Neuronal stem cell (in vitro differentiated cells): ENCODE data around the gene ERC2.

ENCODE experiments used
- DNase-seq: peaks from one replicate; pipeline ENCODE4 v3.0.0-alpha.2; 2013; ENCODE audit warnings: low spot score
- H2AFZ ChIP-seq: one replicate; pipeline ENCODE4 v1.6.1; 2013; ENCODE audit warnings: mild to moderate bottlenecking, low read length, inconsistent platforms
- H2AK5ac ChIP-seq: 2 replicates; pipeline ENCODE4 v1.6.1; 2013; ENCODE audit warnings: low read depth, mild to moderate bottlenecking, inconsistent platforms, low read length, moderate library complexity, mixed read lengths
- H2BK120ac ChIP-seq: 2 replicates; pipeline ENCODE4 v1.6.1; 2013; ENCODE audit warnings: low read depth, mild to moderate bottlenecking, inconsistent platforms, low read length, moderate library complexity, mixed read lengths
- H2BK12ac ChIP-seq: one replicate; pipeline ENCODE4 v1.6.1; 2013; ENCODE audit warnings: low read length, inconsistent platforms
- H2BK15ac ChIP-seq: 2 replicates; pipeline ENCODE4 v1.6.1; 2013; ENCODE audit warnings: mild to moderate bottlenecking, low read length, inconsistent platforms, mixed read lengths
- H2BK5ac ChIP-seq: one replicate; pipeline ENCODE4 v1.6.1; 2013; ENCODE audit warnings: inconsistent platforms, mild to moderate bottlenecking, low read length, moderate library complexity
- H3K14ac ChIP-seq: one replicate; pipeline ENCODE4 v1.6.1; 2013; ENCODE audit warnings: low read length, inconsistent platforms
- H3K18ac ChIP-seq: 2 replicates; pipeline ENCODE4 v1.6.1; 2013; ENCODE audit warnings: low read length, inconsistent platforms
- H3K23ac ChIP-seq: 2 replicates; pipeline ENCODE4 v1.6.1; 2013; ENCODE audit warnings: low read depth, mild to moderate bottlenecking, mixed read lengths, low read length, inconsistent platforms; ENCODE audit not compliant: poor library complexity
- H3K27ac ChIP-seq: replicated peaks from 3 replicates; pipeline ENCODE4 v1.5.1; 2013; ENCODE audit warnings: low read length, inconsistent platforms
- H3K27me3 ChIP-seq, 3 experiments: 2 replicates each; pipeline ENCODE4 v1.6.1; 2013; ENCODE audit warnings: low read length in 3 of 3, mild to moderate bottlenecking in 2 of 3, inconsistent platforms in 1 of 3, low read depth in 1 of 3, mixed read lengths in 1 of 3, moderate library complexity in 1 of 3; ENCODE audit not compliant: control insufficient read depth in 3 of 3, insufficient read depth in 3 of 3
- H3K36me3 ChIP-seq, 2 donors: replicated peaks in 1 of 2; 2 replicates each; pipeline ENCODE4 v1.6.1; 2013; ENCODE audit warnings: low read length in 2 of 2; ENCODE audit not compliant: control insufficient read depth in 2 of 2, insufficient read depth in 2 of 2
- H3K4ac ChIP-seq: 2 replicates; pipeline ENCODE4 v1.6.1; 2013; ENCODE audit warnings: inconsistent platforms, mild to moderate bottlenecking, low read length, moderate library complexity
- H3K4me1 ChIP-seq, 2 donors: 1 replicate in 1 of 2; 2 replicates in 1 of 2; pipeline ENCODE4 v1.6.1; 2013; ENCODE audit warnings: low read length in 2 of 2, low read depth in 1 of 2; ENCODE audit not compliant: control insufficient read depth in 2 of 2, insufficient read depth in 1 of 2
- H3K4me2 ChIP-seq: one replicate; pipeline ENCODE4 v1.6.1; 2013; ENCODE audit warnings: mild to moderate bottlenecking, low read length, inconsistent platforms; ENCODE audit not compliant: insufficient read depth, poor library complexity, severe bottlenecking
- H3K4me3 ChIP-seq, 2 donors: 2 replicates each; pipeline ENCODE4 v1.5.1; 2013; ENCODE audit warnings: low read length in 2 of 2, mild to moderate bottlenecking in 2 of 2, inconsistent platforms in 1 of 2, moderate library complexity in 1 of 2
- H3K79me1 ChIP-seq: one replicate; pipeline ENCODE4 v1.6.1; 2013; ENCODE audit warnings: low read depth, mild to moderate bottlenecking, inconsistent platforms, low read length, moderate library complexity
- H3K9ac ChIP-seq: one replicate; pipeline ENCODE4 v1.6.1; 2013; ENCODE audit warnings: mild to moderate bottlenecking, low read depth, low read length, inconsistent platforms; ENCODE audit not compliant: poor library complexity
- H3K9me3 ChIP-seq, 2 donors: replicated peaks in 1 of 2; 2 replicates each; pipeline versions ENCODE3 to v1.6.1; 2013; ENCODE audit warnings: low read length in 2 of 2, mild to moderate bottlenecking in 2 of 2, inconsistent platforms in 1 of 2, low read depth in 1 of 2, mixed read lengths in 1 of 2, moderate library complexity in 1 of 2; ENCODE audit not compliant: control insufficient read depth in 2 of 2, insufficient read depth in 1 of 2
- H4K8ac ChIP-seq: one replicate; pipeline ENCODE4 v1.6.1; 2013; ENCODE audit warnings: low read depth, mild to moderate bottlenecking, inconsistent platforms, low read length, moderate library complexity
- H4K91ac ChIP-seq: one replicate; pipeline ENCODE4 v1.6.1; 2013; ENCODE audit warnings: low read length, low read depth, mild to moderate bottlenecking, inconsistent platforms; ENCODE audit not compliant: poor library complexity
- WGBS, 2 donors: extraction: QIAGEN DNeasy Blood & Tissue Kit; methylation state at CpG; one replicate each; pipeline ENCODE4 v1.1.7; 2013; ENCODE audit warnings: missing lambda C conversion rate in 2 of 2, mixed read lengths in 1 of 2; ENCODE audit not compliant: insufficient read length in 2 of 2, insufficient replicate concordance in 1 of 2; ENCODE audit errors: extremely low coverage in 2 of 2; 5-methylcytosine and 5-hydroxymethylcytosine counted together

The ERC2 gene

DNA sequence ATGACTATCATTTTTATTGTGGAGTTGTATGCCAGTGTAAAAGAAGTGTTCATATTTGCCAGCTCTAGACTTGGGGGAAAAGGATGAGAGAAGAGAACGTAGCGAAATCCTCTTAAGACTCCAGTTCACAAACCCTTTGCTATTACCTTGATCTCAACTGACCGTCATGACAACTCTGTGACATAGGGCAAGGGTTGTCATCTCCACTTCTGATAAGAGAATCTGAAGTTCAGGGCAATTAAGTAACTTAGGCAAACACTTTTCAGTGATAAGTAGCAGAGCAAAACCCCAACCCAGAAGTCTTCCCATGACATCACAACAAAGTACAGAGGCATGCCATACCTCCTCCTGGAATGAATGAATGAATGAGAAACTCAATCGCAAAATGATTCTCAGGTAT, 940.9 kb downstream of the ERC2 start:
- no peak overlapping the region for H2AFZ ChIP-seq
- peaks cover 3 to 21% of the 10 kb centered on the region in 2 donors for H3K4me1 ChIP-seq
- no peak overlapping the region for H2BK15ac ChIP-seq
- H2BK120ac ChIP-seq: no peak overlapping the region
- DNase-seq: no peak
- no peak overlapping the region for H2AK5ac ChIP-seq
- no CpG with 5 or more reads among the region's 4 CpGs for WGBS, 2 donors
- H3K79me1 ChIP-seq: no peaks in the 10 kb centered on the region
- H3K4me2 ChIP-seq: no peak overlapping the region
- no peak overlapping the region for H3K4me3 ChIP-seq
- no peaks in the 10 kb centered on the region for H3K27me3 ChIP-seq
- no peak overlapping the region for H3K18ac ChIP-seq
- no peak overlapping the region for H2BK5ac ChIP-seq
- no peak overlapping the region for H3K23ac ChIP-seq
- H3K9me3 ChIP-seq: no peaks in the 10 kb centered on the region
- no peak overlapping the region for H4K8ac ChIP-seq
- H4K91ac ChIP-seq: no peak overlapping the region
- H2BK12ac ChIP-seq: no peak overlapping the region
- H3K14ac ChIP-seq: no peak overlapping the region
- H3K27ac ChIP-seq: no peak overlapping the region
- H3K36me3 ChIP-seq: no peaks in the 10 kb centered on the region
- H3K4ac ChIP-seq: no peak overlapping the region
- no peak overlapping the region for H3K9ac ChIP-seq

- H2BK5ac ChIP-seq: no peak overlapping the region
- H3K27me3 ChIP-seq: no peaks in the 10 kb centered on the region
- H3K27ac ChIP-seq: no peak overlapping the region
- H3K23ac ChIP-seq: no peak overlapping the region
- no peak overlapping the region for H3K9ac ChIP-seq
- H3K18ac ChIP-seq: no peak overlapping the region
- H2AK5ac ChIP-seq: no peak overlapping the region
- H3K4me2 ChIP-seq: no peak overlapping the region
- WGBS, 2 donors: no CpG with 5 or more reads among the region's 10 CpGs
- H2AFZ ChIP-seq: no peak overlapping the region
- no peaks in the 10 kb centered on the region for H3K9me3 ChIP-seq
- no peak overlapping the region for H3K14ac ChIP-seq
- H3K4me3 ChIP-seq: no peak overlapping the region
- no peak overlapping the region for H3K4ac ChIP-seq
- no peaks in the 10 kb centered on the region for H3K36me3 ChIP-seq
- no peak overlapping the region for H2BK12ac ChIP-seq
- H3K4me1 ChIP-seq: peaks cover 10 to 23% of the 10 kb centered on the region in 2 donors
- H2BK120ac ChIP-seq: no peak overlapping the region
- H4K91ac ChIP-seq: no peak overlapping the region
- no peak overlapping the region for H2BK15ac ChIP-seq
- no peak for DNase-seq
- no peak overlapping the region for H4K8ac ChIP-seq
- no peaks in the 10 kb centered on the region for H3K79me1 ChIP-seq
Measured at GRCh38 chr3:55526332-55527030, 941.8 kb downstream of the ERC2 start.

DNA sequence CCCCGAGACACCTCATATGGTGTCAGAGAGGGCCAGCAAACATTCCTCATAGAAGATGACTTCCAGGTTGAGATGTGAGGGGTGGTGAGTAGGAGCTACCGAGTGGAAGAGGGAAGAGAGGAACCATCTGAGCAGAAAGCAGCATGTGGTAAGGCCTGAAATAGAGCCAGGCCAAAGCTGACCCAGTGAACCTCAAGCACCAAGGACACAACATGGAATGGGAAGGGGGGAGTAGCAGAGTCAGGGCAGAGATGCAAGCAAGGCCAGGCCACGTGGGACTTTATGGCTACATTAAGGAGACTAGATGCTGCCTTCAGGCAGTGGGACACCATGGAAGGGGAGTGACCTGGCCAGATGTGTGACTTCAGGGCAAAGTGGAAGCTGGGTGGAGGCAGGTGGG, 942.8 kb downstream of the ERC2 start:
- Histone ChIP-seq H2AFZ (no peak overlapping the region), H2BK5ac (no peak overlapping the region), H3K4me3 (no peak overlapping the region), H3K4me2 (no peak overlapping the region), H3K4me1 (peaks cover 16 to 20% of the 10 kb centered on the region in 2 donors), H2BK120ac (no peak overlapping the region), H4K8ac (no peak overlapping the region), H2BK12ac (no peak overlapping the region), H3K36me3 (no peaks in the 10 kb centered on the region), H3K4ac (no peak overlapping the region), H3K23ac (no peak overlapping the region), H2BK15ac (no peak overlapping the region), H4K91ac (no peak overlapping the region), H3K27me3 (no peaks in the 10 kb centered on the region), H3K18ac (no peak overlapping the region), H3K9ac (no peak overlapping the region), H2AK5ac (no peak overlapping the region), H3K79me1 (no peaks in the 10 kb centered on the region), H3K27ac (no peak overlapping the region), H3K9me3 (no peaks in the 10 kb centered on the region), H3K14ac (no peak overlapping the region)
- DNase-seq: no peak
- WGBS, 2 donors: no CpG with 5 or more reads among the region's 3 CpGs

DNA sequence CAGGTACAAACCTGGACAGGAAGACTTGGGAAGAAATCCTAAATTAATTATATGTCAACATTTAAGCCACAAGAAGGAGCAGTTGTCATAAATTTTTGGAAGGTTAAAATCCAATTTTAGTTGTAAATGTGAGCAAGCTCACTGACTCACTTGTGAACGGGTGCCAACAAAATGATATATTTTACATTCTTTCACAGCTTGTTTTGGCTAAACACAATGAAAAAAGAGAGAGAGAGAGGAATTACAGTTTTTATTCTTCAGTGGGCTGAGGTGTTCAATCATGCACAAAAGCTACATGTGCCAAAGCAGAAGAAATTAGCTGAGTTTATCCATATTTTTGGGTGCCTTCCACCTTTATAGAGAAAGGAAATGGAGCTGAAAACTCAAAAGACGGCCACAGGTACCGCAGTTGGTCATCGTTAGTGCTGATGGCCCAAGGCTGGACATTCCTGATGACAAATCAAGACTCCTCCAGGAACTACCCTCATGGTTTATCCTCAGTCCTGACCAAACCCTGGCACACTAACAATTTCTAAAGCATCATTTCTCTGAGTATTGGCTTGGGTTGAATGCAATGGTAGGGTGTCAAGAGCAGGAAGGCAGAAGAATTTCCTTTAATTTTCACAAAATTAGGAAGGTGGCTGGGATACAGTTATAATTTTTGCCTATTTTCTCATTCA, 943.6 kb downstream of the ERC2 start:
- DNase-seq: no peak
- H3K18ac ChIP-seq: no peak overlapping the region

More for the DNA sequence above, 943.6 kb downstream of the ERC2 start:
- no peak overlapping the region for H2BK120ac ChIP-seq
- H3K4me1 ChIP-seq: peaks cover 16 to 19% of the 10 kb centered on the region in 2 donors
- H3K4ac ChIP-seq: no peak overlapping the region
- no peak overlapping the region for H2BK5ac ChIP-seq
- H3K23ac ChIP-seq: no peak overlapping the region
- no peaks in the 10 kb centered on the region for H3K27me3 ChIP-seq
- no peak overlapping the region for H4K91ac ChIP-seq
- H3K79me1 ChIP-seq: no peaks in the 10 kb centered on the region
- H3K27ac ChIP-seq: no peak overlapping the region
- no peak overlapping the region for H3K4me2 ChIP-seq
- no peak overlapping the region for H3K4me3 ChIP-seq
- H3K14ac ChIP-seq: no peak overlapping the region
- no peaks in the 10 kb centered on the region for H3K36me3 ChIP-seq
- WGBS, 2 donors: no CpG with 5 or more reads among the region's 4 CpGs
- no peak overlapping the region for H4K8ac ChIP-seq
- no peak overlapping the region for H2BK15ac ChIP-seq
- H3K9me3 ChIP-seq: no peaks in the 10 kb centered on the region
- no peak overlapping the region for H2BK12ac ChIP-seq
- H2AFZ ChIP-seq: no peak overlapping the region
- H3K9ac ChIP-seq: no peak overlapping the region
- H2AK5ac ChIP-seq: no peak overlapping the region
